WTC11 (cell line): ENCODE measurements around the gene SLC35A3.

Experiments used
- FOXJ3 ChIP-seq: sonication (generic); formaldehyde crosslinking; IDR thresholded peaks from 2 replicates; pipeline ENCODE4 v1.9.0; 2021; ENCODE audit warnings: missing genetic modification reagents, mild to moderate bottlenecking, borderline replicate concordance
- USF2 ChIP-seq: sonication (generic); formaldehyde crosslinking; IDR thresholded peaks from 2 replicates; pipeline ENCODE4 v1.8.1; 2023; ENCODE audit warnings: mild to moderate bottlenecking, missing genetic modification reagents, moderate library complexity

- TF ChIP-seq FOXJ3 (CRISPR knock-in tag) = no peak
- TF ChIP-seq USF2 (CRISPR knock-in tag) = no peak
Measured at GRCh38 chr1:99936071-99936470, 33.7 kb upstream of the SLC35A3 start.
